A549 (cell line): ENCODE results near the gene KLHL29. TPM values are rescaled to one million over a fixed set of nuclear protein-coding genes. Genes with fewer than 3 reads are reported as not detected.
A peak's percentile ranks its signal among the peaks of the same experiment; 100 is the strongest.

Source experiments
- ATAC-seq, 2 experiments: fragments of 200-7000 bp in 1 of 2; fragments of >200 bp in 1 of 2; cut with Nextera tagmentation in 1 of 2; cut with Tn5 transposase in 1 of 2; 3 replicates each; pipeline versions ENCODE4 v1.8.0 to v1.9.1; 2018 to 2020; ENCODE audit warnings: mild to moderate bottlenecking in 1 of 2, moderate library complexity in 1 of 2
- CTCF ChIA-PET: fragments of 300-600 bp; sonication (Branson Sonifier 250); formaldehyde crosslinking; extraction: SDS; loops from one replicate; lab custom pipeline; 2021; ENCODE audit warnings: antibody characterized with exemption, inconsistent platforms; lab: Yijun Ruan, JAX
- POLR2A ChIA-PET: fragments of 350-600 bp; formaldehyde crosslinking; extraction: SDS; loops from one replicate; lab custom pipeline; 2021; ENCODE audit warnings: antibody characterized with exemption, inconsistent platforms; lab: Yijun Ruan, JAX
- DNase-seq, 2 experiments: peaks; one replicate each; pipeline versions ENCODE4 v3.0.0 to v3.0.0-alpha.2; 2011 to 2016; ENCODE audit warnings: low read depth in 1 of 2, low spot score in 1 of 2
- FAIRE-seq: peaks from 2 replicates; lab custom pipeline; 2011; peaks lifted over from hg19 to GRCh38; lab: Jason Lieb, UNC
- H3K27ac ChIP-seq, 2 experiments: fragments of >200 bp; sonication (Bioruptor Twin); formaldehyde crosslinking; 3 replicates each; pipeline ENCODE4 v1.5.1; 2016 to 2017
- H3K4me1 ChIP-seq: fragments of >200 bp; sonication (Bioruptor Twin); formaldehyde crosslinking; 3 replicates; pipeline ENCODE4 v1.6.1; 2016
- H3K4me2 ChIP-seq: fragments of >200 bp; sonication (Bioruptor Twin); formaldehyde crosslinking; 3 replicates; pipeline ENCODE4 v1.6.1; 2016
- H3K4me3 ChIP-seq: fragments of >200 bp; sonication (Bioruptor Twin); formaldehyde crosslinking; 3 replicates; pipeline ENCODE4 v1.5.1; 2016
- H3K9me3 ChIP-seq: fragments of >200 bp; sonication (Bioruptor Twin); formaldehyde crosslinking; 3 replicates; pipeline ENCODE4 v1.6.1; 2016
- CBX8 ChIP-seq: fragments of 200-600 bp; sonication (generic); IDR thresholded peaks from 2 replicates; pipeline ENCODE4 v1.6.1; 2016
- CHD2 ChIP-seq: fragments of 150-350 bp; IDR thresholded peaks from 2 replicates; pipeline ENCODE4 v1.6.1; 2014; ENCODE audit warnings: low read length; ENCODE audit not compliant: partially characterized antibody
- EHF ChIP-seq: fragments of 250-450 bp; sonication (Bioruptor Pico); IDR thresholded peaks from 2 replicates; pipeline ENCODE4 v1.5.0; 2020; ENCODE audit warnings: mild to moderate bottlenecking
- ESRRA ChIP-seq: fragments of 150-350 bp; IDR thresholded peaks from 2 replicates; pipeline ENCODE4 v1.6.1; 2014; ENCODE audit warnings: mild to moderate bottlenecking, low read length, borderline replicate concordance
- FOSL2 ChIP-seq, 2 experiments: fragments of 450-650 bp in 1 of 2; fragments of >200 bp in 1 of 2; sonication (Bioruptor Twin) in 1 of 2; formaldehyde crosslinking; IDR thresholded peaks; 2 replicates each; pipeline versions ENCODE4 v1.5.0 to v1.6.1; 2016 to 2020; ENCODE audit warnings: mild to moderate bottlenecking in 1 of 2, moderate library complexity in 1 of 2
- HEYL ChIP-seq: fragments of 250-450 bp; sonication (Bioruptor Pico); IDR thresholded peaks from 2 replicates; pipeline ENCODE4 v1.8.0; 2021; ENCODE audit warnings: mild to moderate bottlenecking, moderate library complexity
- HOXA7 ChIP-seq: fragments of 250-450 bp; sonication (Bioruptor Pico); IDR thresholded peaks from 2 replicates; pipeline ENCODE4 v1.5.0; 2020; ENCODE audit warnings: mild to moderate bottlenecking, moderate library complexity
- JUN ChIP-seq, 2 experiments: fragments of >200 bp; sonication (Bioruptor Twin); formaldehyde crosslinking; IDR thresholded peaks; 2 replicates in 1 of 2; 3 replicates in 1 of 2; pipeline ENCODE4 v1.6.1; 2016 to 2017
- NFE2L2 ChIP-seq: fragments of 150-350 bp; conservative IDR thresholded peaks from 2 replicates; pipeline ENCODE4 v1.6.1; 2014; ENCODE audit warnings: low read length
- NR3C1 ChIP-seq: fragments of >200 bp; sonication (Bioruptor Twin); formaldehyde crosslinking; IDR thresholded peaks from 3 replicates; pipeline ENCODE4 v1.6.1; 2017
- RAD21 ChIP-seq, 2 experiments: fragments of >200 bp in 1 of 2; sonication (Bioruptor Twin) in 1 of 2; formaldehyde crosslinking in 1 of 2; IDR thresholded peaks in 1 of 2; conservative IDR thresholded peaks in 1 of 2; 2 replicates in 1 of 2; 3 replicates in 1 of 2; pipeline ENCODE4 v1.6.1; 2012 to 2018; ENCODE audit warnings: inconsistent platforms in 1 of 2
- RARB ChIP-seq: fragments of 250-450 bp; sonication (Bioruptor Pico); IDR thresholded peaks from 2 replicates; pipeline ENCODE4 v1.8.0; 2021; ENCODE audit warnings: mild to moderate bottlenecking, moderate library complexity
- SREBF2 ChIP-seq: fragments of 450-650 bp; IDR thresholded peaks from 2 replicates; pipeline ENCODE4 v1.6.1; 2014; ENCODE audit warnings: mild to moderate bottlenecking, moderate library complexity
- TFCP2L1 ChIP-seq: fragments of 250-450 bp; sonication (Bioruptor Pico); IDR thresholded peaks from 2 replicates; pipeline ENCODE4 v1.5.0; 2021; ENCODE audit warnings: mild to moderate bottlenecking
- ZFP36 ChIP-seq: fragments of 450-650 bp; IDR thresholded peaks from 2 replicates; pipeline ENCODE4 v1.6.1; 2014; ENCODE audit warnings: borderline replicate concordance; ENCODE audit not compliant: partially characterized antibody
- ZNF302 ChIP-seq: fragments of 250-450 bp; sonication (Bioruptor Pico); IDR thresholded peaks from 2 replicates; pipeline ENCODE4 v1.9.0; 2021; ENCODE audit warnings: inconsistent platforms, mild to moderate bottlenecking, moderate library complexity
- WGBS: methylation state at CpG from one replicate; pipeline ENCODE4 v1.1.6; 2017; ENCODE audit errors: missing lambda C conversion rate; 5-methylcytosine and 5-hydroxymethylcytosine counted together
- polyA plus RNA-seq, 4 experiments: library from polyadenylated mRNA; depleted of rRNA in 3 of 4; stranded (reverse); fragments of >200 nt; fragmentation: RNase III in 1 of 4; extraction: RNeasy Plus Mini Kit Qiagen cat#74134 plus additional on column Dnase treatment in 1 of 4; gene quantifications; 2 replicates in 3 of 4; 3 replicates in 1 of 4; pipeline ENCODE4 v1.2.3, GENCODE V29; 2011 to 2017
- TF ChIP-seq, protein P1 (sequence below): IDR thresholded peaks from 2 replicates; pipeline ENCODE4 v1.6.1; 2012; ENCODE audit warnings: low read depth, borderline replicate concordance
- TF ChIP-seq, protein P2 (sequence below): fragments of 450-650 bp; IDR thresholded peaks from 2 replicates; pipeline ENCODE4 v1.6.1; 2014; ENCODE audit warnings: antibody characterized with exemption
- TF ChIP-seq, protein P3 (sequence below): fragments of >200 bp; sonication (Bioruptor Twin); formaldehyde crosslinking; IDR thresholded peaks from 3 replicates; pipeline ENCODE4 v1.6.1; 2016
- TF ChIP-seq, protein P4 (sequence below): fragments of 250-450 bp; sonication (Bioruptor Pico); IDR thresholded peaks from 2 replicates; pipeline ENCODE4 v1.5.0; 2020; ENCODE audit warnings: low read depth, mild to moderate bottlenecking, moderate library complexity
- TF ChIP-seq, protein P5 (sequence below): IDR thresholded peaks from 2 replicates; pipeline ENCODE4 v1.6.1; 2012

Gene KLHL29
- polyA plus RNA-seq, 2 of the 4 experiments (the other 2 are of a cell fraction), result 1.3 to 2.5 TPM

DNA sequence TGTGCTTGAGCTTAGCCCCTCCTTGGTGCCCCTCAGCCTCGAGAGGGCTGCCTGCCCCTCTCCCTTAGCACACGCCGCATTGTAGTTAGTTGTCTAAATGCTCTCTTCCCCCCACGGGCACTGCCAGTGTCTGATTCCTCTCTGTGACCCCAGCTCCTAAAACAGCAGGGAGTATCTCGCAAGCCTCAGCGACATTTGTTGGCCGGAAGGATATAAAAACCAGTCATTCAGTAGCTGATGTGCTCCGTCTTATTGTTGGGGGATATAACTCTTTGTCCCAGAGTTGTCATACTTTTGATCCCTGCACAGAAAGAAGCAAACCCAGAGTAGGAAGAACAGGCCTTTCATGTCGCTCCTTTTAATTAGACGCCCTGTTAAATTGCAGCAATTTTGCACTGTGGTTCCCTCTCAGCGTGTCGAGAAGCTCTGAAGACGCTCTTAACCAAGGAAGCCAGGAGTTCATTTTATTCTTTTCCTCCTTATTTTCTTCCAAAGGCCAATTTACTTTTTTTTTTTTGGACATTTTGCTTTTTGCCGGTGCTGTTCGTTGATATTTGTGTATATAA lies 201.8 kb downstream of the KLHL29 start:
- DNase-seq, result no peak
- no peak overlapping the region for H3K27ac ChIP-seq
- WGBS, result 83% methylated on average over 15 of the region's 15 CpGs
- POLR2A ChIA-PET, result no interaction called here
- TF ChIP-seq, protein P1, sequence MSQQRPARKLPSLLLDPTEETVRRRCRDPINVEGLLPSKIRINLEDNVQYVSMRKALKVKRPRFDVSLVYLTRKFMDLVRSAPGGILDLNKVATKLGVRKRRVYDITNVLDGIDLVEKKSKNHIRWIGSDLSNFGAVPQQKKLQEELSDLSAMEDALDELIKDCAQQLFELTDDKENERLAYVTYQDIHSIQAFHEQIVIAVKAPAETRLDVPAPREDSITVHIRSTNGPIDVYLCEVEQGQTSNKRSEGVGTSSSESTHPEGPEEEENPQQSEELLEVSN, result no peak
- TF ChIP-seq ZNF302 (CRISPR knock-in tag) (no peak), RARB (CRISPR knock-in tag) (no peak), NR3C1 (no peak), SREBF2 (no peak), TFCP2L1 (CRISPR knock-in tag) (no peak), CBX8 (no peak), JUN (IDR thresholded peaks at IDR 0.05) (no peak), CHD2 (no peak), RAD21 (conservative IDR thresholded peaks at IDR 0.05 in 1 of 2, IDR thresholded peaks at IDR 0.05 in 1 of 2) (no peak)
- TF ChIP-seq, protein P2, sequence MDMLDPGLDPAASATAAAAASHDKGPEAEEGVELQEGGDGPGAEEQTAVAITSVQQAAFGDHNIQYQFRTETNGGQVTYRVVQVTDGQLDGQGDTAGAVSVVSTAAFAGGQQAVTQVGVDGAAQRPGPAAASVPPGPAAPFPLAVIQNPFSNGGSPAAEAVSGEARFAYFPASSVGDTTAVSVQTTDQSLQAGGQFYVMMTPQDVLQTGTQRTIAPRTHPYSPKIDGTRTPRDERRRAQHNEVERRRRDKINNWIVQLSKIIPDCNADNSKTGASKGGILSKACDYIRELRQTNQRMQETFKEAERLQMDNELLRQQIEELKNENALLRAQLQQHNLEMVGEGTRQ, result no peak
- no peak overlapping the region for H3K4me3 ChIP-seq
- H3K4me1 ChIP-seq, result no peaks in the 10 kb centered on the region
- no peak for ATAC-seq
- CTCF ChIA-PET, result interaction anchor here (0.7 to 1.1 kb wide), 2 partner anchors 9 to 26 kb away, joined by 3 to 4 read pairs; no protein-coding TSS in a partner anchor
- FAIRE-seq, result no peak
- no peak overlapping the region for H3K4me2 ChIP-seq
- no peaks in the 10 kb centered on the region for H3K9me3 ChIP-seq

DNA sequence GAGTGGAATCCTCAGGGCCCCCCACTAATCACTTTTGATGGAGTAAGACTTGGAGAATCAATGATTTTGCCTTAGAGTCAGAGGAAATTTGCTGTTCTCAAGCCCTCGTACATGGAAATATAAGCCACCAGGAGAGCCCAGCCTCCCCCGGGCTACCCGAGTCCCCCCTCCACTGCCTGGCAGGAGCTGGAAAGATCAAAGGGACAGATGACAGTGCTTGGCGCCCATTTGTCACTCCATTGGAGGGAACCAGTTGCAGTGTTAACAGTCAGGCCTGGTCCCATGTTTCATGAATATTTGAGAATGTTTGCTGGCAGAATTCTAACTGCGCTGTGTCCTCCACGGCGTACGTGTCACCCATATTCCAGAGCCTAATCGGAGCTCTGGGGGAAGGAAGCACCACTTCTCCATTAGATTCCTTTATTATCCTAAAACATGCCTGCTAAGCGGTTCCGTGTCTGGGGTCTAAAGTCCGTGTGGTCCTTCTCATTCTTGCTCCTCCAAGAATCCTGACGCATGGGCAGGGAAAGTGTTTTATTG lies 202.4 kb downstream of the KLHL29 start:
- WGBS, result 90% methylated on average over 13 of the region's 13 CpGs
- TF ChIP-seq ZFP36, result no peak
- TF ChIP-seq HOXA7, result no peak
- no peak for TF ChIP-seq SREBF2

DNA sequence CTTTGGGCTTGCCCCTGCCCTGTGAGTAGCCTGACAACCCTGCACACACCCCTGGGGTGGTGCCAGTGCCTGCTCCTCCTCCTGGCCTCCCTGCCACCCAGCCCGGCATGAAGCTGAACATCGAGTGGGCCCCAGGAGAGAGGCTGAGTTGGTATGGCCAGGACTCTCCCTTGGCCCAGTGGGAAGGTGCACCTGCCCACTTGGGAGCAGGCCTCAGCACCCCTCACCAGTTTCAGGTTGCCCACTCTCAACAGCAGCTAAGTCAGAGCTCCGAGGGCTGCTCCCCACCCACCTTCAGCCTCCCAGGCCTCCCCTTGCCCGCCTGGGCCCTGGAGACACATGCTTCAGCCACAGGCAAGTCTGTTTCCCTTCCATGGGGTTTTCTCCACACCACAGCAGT lies 203.1 kb downstream of the KLHL29 start:
- Histone ChIP-seq H3K4me1 (no peaks in the 10 kb centered on the region), H3K4me2 (no peak overlapping the region), H3K4me3 (no peak overlapping the region), H3K27ac (no peak overlapping the region), H3K9me3 (no peaks in the 10 kb centered on the region)
- no peak for DNase-seq
- WGBS, result 70% methylated on average over 4 of the region's 4 CpGs
- ATAC-seq, result peak in 1 of 2 experiments; percentile 14; a peak in 2 of 6 replicates
- FAIRE-seq, result no peak
- TF ChIP-seq HEYL (CRISPR knock-in tag) (no peak), HOXA7 (no peak), SREBF2 (no peak), NFE2L2 (no peak), ESRRA (no peak), EHF (CRISPR knock-in tag) (no peak), RARB (CRISPR knock-in tag) (no peak), FOSL2 (IDR thresholded peaks at IDR 0.05) (no peak), FOSL2 (CRISPR knock-in tag; IDR thresholded peaks at IDR 0.05) (no peak), ZNF302 (CRISPR knock-in tag) (no peak)
- TF ChIP-seq, protein P3, sequence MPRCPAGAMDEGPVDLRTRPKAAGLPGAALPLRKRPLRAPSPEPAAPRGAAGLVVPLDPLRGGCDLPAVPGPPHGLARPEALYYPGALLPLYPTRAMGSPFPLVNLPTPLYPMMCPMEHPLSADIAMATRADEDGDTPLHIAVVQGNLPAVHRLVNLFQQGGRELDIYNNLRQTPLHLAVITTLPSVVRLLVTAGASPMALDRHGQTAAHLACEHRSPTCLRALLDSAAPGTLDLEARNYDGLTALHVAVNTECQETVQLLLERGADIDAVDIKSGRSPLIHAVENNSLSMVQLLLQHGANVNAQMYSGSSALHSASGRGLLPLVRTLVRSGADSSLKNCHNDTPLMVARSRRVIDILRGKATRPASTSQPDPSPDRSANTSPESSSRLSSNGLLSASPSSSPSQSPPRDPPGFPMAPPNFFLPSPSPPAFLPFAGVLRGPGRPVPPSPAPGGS, result no peak
- TF ChIP-seq, protein P4, sequence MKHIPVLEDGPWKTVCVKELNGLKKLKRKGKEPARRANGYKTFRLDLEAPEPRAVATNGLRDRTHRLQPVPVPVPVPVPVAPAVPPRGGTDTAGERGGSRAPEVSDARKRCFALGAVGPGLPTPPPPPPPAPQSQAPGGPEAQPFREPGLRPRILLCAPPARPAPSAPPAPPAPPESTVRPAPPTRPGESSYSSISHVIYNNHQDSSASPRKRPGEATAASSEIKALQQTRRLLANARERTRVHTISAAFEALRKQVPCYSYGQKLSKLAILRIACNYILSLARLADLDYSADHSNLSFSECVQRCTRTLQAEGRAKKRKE, result no peak
- TF ChIP-seq, protein P5, sequence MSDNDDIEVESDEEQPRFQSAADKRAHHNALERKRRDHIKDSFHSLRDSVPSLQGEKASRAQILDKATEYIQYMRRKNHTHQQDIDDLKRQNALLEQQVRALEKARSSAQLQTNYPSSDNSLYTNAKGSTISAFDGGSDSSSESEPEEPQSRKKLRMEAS, result no peak
- ChIA-PET CTCF (interaction anchor here (1.6 kb wide), 2 partner anchors 9 to 12 kb away, joined by 3 read pairs; no protein-coding TSS in a partner anchor), POLR2A (no interaction called here)

More for the DNA sequence above, 202.4 kb downstream of the KLHL29 start:
- FAIRE-seq (no peak), ATAC-seq (no peak), DNase-seq (no peak)
- Histone ChIP-seq H3K27ac (no peak overlapping the region), H3K9me3 (no peaks in the 10 kb centered on the region), H3K4me1 (no peaks in the 10 kb centered on the region), H3K4me2 (no peak overlapping the region), H3K4me3 (no peak overlapping the region)
- ChIA-PET POLR2A (no interaction called here), CTCF (interaction anchor here (0.7 to 1.1 kb wide), 2 partner anchors 10 to 25 kb away, joined by 3 to 4 read pairs; no protein-coding TSS in a partner anchor)
